GM21423 (cell line): ENCODE measurements around the gene TMPRSS6.
A peak's percentile ranks its signal among the peaks of the same experiment; 100 is the strongest.

Source experiments
- ATAC-seq: cut with Tn5 transposase; IDR thresholded peaks from one replicate; pipeline ENCODE4 v1.9.1; 2021; ENCODE audit warnings: mild to moderate bottlenecking, moderate library complexity; ENCODE audit not compliant: unreplicated experiment

TMPRSS6 gene

DNA sequence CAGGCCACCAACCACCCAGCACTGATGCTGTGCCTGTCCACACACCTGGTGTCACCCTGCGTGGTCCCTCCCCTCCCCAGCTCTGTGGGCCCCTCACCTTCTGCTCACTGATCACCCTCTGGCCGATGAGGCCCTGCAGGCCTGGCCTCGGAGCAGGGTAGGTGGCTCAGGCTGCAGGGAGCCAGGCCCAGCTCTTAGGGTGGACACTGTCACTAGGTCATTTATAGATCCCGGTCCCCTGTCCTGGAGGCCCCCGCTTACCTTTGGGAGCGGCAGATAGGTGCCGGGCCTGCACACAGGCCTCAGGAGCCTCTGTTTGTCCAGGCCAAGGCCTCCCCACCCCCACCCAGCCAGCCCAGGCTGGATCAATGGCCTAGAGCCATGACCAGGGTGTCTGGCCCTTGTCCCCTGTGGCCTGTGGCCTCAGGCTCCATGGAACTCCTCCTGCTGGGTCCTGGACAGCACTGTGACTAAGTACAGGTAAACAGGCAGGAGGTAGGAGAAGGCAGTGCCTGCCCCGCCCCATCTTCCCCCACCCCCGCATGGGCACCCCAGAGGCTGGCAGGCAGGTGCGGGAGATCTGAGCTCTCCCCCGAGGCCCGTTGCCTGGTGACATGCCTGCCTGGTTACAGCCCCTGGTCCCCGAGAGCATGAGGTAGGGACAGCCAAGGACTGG, at the start of gene TMPRSS6:
Gene TMPRSS6 (minus strand): TSS at position 472 of the 676 bp plus-strand sequence. CDS start 6,296 bp downstream, outside the sequence.
- ATAC-seq, result no peak

DNA sequence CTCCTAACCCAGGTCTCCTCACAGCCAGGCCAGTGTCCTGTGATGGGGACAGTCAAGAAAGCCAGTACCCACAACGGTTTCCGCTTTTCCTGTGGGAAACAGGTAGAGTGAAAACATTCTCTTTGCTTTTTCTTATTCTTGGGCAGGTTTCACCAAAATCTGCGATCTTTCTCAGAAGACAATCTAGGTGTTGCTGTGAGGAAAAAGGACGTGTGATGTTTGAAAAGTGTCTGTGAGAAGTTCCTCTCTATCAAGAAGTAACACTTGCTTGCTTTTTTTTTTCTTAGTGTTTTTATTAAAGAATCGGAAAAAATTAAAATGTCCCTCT, 49.4 kb upstream of the TMPRSS6 start:
- no peak for ATAC-seq

GRCh38 chr22:37157516-37158285, 48.2 kb upstream of the TMPRSS6 start:
- ATAC-seq, result no peak

GRCh38 chr22:37156686-37157435, 47.3 kb upstream of the TMPRSS6 start:
- ATAC-seq, result no peak

DNA sequence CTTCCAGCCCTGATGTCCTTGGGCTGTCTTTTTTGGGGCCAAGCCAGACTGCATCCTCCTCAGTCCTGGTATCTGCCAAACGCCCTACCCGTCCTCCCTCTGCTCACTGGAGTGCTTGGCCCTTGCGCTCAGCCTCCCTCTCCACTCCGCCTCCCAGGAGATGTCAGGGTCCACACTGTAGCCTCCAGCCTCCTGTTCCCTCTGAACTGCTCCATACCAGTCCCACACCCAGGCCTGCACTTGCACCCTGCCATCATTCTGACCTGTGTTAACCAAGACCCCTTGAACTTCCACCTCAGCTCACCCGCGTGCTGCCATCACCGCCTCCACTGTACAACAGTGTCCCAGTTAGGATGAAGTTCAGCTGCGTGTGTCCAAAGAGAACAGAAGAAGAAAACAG, 46.5 kb upstream of the TMPRSS6 start:
- ATAC-seq, result no peak

- ATAC-seq, result no peak
These were observed 45.6 kb upstream of the TMPRSS6 start for GRCh38 chr22:37154925-37155712.

DNA sequence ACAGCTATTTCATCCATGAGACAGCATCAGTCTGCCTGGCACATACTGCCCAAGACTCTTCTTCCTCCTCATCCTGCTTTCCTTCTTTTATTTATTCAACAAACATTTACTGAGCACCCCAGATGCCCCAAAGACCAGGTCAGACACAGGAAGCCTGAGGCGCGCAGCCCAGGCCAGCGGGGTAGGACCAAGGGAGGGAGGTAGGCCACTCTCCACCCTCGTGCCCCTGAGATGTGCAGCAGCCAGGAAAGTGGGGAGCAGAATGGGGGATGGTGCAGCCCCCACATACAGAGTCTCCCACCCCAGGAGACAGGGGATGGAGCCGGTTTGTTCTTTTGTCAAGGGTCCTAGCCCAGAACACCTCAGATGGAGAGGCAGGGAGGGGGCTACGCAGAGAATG, 44.4 kb upstream of the TMPRSS6 start:
- ATAC-seq, result no peak

- ATAC-seq, result no peak
These were observed 41.9 kb upstream of the TMPRSS6 start for GRCh38 chr22:37151401-37151800.

DNA sequence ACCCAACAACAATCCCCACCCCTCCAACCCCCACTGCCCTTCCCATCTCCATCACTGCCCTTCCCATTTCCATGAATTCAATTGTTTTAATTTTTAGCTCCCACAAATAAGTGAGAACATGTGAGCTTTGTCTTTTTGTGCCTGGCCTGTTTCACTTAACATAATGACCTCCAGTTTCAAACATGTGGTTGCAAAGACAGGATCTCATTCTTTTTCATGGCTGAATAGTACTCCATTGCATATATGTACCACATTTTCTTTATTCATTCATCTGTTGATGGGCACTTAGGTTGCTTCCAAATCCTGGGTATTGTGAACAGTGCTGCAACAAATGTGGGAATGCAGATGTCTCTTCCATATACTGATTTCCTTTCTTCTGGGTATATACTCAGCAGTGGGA, 41.2 kb upstream of the TMPRSS6 start:
- ATAC-seq, result no peak

- ATAC-seq, result peak; percentile 2
These were observed 39.5 kb upstream of the TMPRSS6 start for GRCh38 chr22:37148742-37149665.

- no peak for ATAC-seq
These were observed 38.6 kb upstream of the TMPRSS6 start for GRCh38 chr22:37148031-37148651.

- no peak for ATAC-seq
These were observed 37.9 kb upstream of the TMPRSS6 start for GRCh38 chr22:37147186-37147990.

DNA sequence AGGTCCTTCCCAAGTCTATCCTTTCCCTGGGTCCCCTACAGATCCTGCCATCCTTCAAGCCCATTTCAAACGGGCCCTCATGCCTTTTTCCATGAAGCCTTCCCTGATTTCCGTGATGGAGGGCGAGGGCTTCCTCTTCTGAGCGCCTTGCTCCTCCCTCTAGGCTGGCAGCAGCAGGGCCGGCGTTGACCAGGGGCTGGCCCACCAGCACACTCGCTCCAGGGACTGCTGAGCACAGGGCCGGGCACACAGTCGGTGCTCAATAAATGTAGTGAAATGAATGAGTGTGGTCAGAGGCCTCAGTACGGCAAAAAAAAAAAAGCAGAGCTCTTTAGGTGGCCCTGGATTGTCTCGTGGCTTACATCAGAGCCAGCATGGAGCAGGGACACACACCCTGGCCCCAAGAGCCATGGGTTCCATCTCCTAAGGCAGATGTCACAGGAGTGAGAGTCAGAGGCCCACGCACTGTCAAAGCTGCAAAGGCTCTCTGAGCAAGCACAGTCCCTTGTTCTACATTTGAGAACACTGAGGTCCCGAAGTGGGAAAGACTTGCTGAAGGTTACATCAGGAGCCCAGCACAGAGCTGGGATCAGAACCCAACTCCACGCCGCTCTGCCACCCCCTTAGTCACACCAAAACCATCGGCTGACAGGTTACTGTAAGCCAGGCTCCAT, 37.1 kb upstream of the TMPRSS6 start:
- no peak for ATAC-seq

GRCh38 chr22:37146051-37146385, 36.5 kb upstream of the TMPRSS6 start:
- ATAC-seq, result no peak

- no peak for ATAC-seq
These were observed 35.9 kb upstream of the TMPRSS6 start for GRCh38 chr22:37145180-37146050.

- ATAC-seq, result no peak
These were observed 34.7 kb upstream of the TMPRSS6 start for GRCh38 chr22:37144180-37144554.

GRCh38 chr22:37141971-37142370, 32.5 kb upstream of the TMPRSS6 start:
- no peak for ATAC-seq
